ENCODE results near the gene CAPN8.

CAPN8 gene

GRCh38 chr1:223654083-223654482 lies 11.4 kb downstream of the CAPN8 start:
- peak; percentile 53 for FAIRE-seq
- DNase-seq (ENCODE audit: low spot score) = no peak

GRCh38 chr1:223653431-223653830 lies 12.1 kb downstream of the CAPN8 start:
- no peak for DNase-seq (ENCODE audit: low spot score)
- no peak for FAIRE-seq

GRCh38 chr1:223653015-223653414 lies 12.5 kb downstream of the CAPN8 start:
- FAIRE-seq (no peak), DNase-seq (ENCODE audit: low spot score) (no peak)

GRCh38 chr1:223652436-223652941 lies 13.0 kb downstream of the CAPN8 start:
- FAIRE-seq (no peak), DNase-seq (ENCODE audit: low spot score) (no peak)

DNA sequence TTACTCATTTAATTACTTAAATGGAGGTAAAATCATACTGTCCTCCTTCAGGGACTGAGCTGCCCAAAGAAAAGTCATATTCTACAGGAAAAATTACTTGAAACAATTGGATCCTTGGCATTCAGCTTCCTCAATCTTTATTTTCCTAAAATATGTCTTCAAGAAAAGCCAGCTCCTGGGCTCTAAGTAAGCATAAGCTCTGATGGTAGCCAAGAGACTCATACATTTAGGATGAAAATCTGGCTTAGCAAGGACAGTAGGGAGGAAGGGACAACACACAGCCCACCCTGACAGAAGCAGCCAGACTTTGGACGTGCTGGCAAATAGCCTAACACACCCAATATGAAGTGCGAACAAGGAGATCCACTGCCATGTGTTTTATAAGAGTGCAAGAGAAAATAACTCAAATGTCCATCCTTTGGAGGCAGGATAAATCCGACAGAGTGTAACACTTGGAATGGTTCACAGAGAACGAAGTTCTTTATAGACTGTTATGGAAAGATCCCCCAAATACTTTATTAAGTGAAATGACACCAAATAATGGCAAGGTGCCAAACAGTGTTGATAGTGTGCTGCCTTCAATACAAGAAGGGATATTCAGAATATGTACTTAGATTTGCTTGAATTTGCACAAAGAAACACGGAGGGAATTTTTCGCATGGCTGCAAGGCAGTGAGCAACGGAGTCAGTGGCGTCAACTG lies 14.1 kb downstream of the CAPN8 start:
- no peak for FAIRE-seq

DNA sequence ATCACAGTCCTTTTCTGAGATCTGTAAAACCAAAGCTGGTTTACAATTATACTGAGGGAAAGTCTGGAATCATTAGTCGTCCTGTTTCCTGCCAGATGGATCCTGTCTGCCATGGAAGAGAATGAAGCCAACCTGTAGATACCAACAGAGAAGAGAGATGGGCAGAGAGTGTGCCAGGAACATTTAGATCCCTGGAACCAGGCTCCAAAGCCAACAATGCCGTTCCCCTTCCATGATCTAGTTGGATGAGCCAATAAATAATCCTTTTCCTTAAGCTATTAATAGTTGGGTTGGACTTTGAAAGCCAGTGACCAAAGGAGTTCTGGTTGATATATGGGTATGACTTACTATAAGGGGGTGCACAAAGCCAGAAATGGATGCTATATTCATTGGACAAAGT lies 15.0 kb downstream of the CAPN8 start:
- no peak for FAIRE-seq
- no peak for DNase-seq (ENCODE audit: low spot score)

More for the DNA sequence above, 14.1 kb downstream of the CAPN8 start:
- no peak for DNase-seq (ENCODE audit: low spot score)

DNA sequence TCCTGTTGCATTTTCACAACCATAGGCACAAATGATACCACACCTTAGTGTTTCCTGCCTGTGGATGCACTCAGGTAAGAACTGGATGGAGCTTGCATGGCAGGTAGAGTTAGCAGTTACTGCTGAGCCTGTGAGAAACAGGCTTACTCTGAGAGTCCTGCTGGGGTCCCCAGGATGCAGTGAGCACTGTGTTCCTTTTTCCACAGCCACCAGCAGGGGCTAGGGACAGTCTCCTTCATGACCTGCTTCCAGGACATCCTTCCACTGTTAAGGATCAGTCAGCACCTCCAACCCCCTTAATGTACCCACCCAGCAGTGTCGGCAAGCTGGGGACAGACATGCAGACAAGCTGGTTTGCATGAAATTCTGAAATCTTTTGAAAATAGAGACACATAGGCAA lies 16.3 kb downstream of the CAPN8 start:
- DNase-seq (ENCODE audit: low spot score) (no peak), FAIRE-seq (no peak)

DNA sequence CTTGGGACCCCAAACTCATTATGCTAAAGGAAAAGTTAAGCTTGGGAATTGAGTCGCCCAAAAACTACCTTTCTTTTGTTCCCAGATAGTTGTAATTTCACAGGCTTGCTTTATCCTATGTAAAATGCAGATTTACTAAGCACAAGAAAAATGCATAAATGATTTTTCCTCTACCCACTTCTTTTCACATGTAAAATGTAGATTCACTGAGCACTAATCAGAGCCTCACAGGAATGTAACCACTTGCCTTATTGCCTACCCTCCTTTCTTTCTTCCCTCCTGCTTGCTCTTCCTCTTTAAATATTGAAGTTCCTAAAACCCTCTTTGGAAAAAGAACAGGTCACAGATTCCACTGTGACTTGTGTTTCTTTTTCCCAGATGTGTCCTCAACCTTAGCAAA lies 18.3 kb downstream of the CAPN8 start:
- DNase-seq (ENCODE audit: low spot score) (no peak), FAIRE-seq (no peak)

DNA sequence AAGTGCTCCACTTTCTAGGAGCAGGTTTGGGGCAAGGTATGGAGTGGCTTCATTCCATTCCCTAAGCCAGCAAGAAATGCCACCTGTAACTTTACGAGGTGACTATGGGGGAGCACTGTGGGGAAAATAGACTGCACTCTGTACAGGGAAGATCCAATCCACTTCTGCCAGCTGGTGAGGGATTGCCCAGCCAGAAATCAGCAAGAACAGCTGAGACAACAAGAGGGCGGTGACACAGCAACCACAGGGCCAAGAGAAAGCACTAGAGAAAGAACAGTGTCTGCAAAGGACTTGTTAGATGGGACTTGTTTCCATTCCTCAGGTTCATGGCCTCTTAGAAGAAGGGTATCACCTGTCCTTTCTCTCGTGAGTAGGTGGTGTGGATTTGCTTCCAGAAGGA lies 19.6 kb downstream of the CAPN8 start:
- DNase-seq (ENCODE audit: low spot score) = no peak
- FAIRE-seq = no peak

DNA sequence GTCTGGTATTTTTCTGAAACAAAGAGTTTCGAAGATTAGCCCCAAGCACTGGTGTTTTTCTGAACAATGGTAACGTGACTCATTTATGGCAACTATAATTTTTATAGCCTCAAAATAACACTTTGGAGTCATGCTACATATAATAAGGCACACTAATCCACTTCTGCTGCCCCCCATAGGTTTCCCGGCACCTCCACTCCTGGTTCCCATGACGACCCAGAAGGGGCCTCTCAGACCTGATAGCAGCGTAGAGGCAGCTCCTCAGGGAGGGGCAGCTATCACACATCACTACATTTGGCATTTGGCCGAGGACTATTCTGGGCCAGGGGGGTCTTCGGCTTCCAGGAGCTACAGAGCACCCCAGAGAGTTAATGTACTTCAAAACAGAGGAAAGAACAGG lies 23.3 kb downstream of the CAPN8 start:
- no peak for FAIRE-seq
- DNase-seq (ENCODE audit: low spot score) = no peak

GRCh38 chr1:223641523-223642039 lies 23.9 kb downstream of the CAPN8 start:
- DNase-seq (ENCODE audit: low spot score) (no peak), FAIRE-seq (no peak)

GRCh38 chr1:223639331-223639749 lies 26.2 kb downstream of the CAPN8 start:
- FAIRE-seq (no peak), DNase-seq (ENCODE audit: low spot score) (no peak)

GRCh38 chr1:223635236-223635635 lies 30.3 kb downstream of the CAPN8 start:
- DNase-seq (ENCODE audit: low spot score) (no peak), FAIRE-seq (no peak)

GRCh38 chr1:223634423-223634822 lies 31.1 kb downstream of the CAPN8 start:
- FAIRE-seq (no peak), DNase-seq (ENCODE audit: low spot score) (no peak)

DNA sequence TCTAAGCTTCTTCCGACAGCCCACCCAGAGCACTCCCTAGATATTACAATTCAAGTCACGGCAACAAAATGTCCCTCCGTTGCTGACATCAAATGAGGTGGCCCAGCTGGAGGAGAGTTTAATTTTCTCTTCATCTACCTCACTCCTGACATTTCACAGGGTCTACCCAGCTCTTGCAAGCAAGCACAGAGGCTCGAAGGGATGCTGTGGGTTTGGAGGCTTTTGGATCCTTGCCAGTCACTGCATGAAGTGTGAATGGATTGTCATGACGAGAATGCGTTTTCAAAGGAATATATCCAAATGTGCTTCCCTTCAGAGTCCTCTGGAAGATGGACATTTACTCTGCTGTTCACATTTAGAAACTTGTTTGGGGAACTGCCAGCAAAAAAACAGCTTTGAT lies 33.5 kb downstream of the CAPN8 start:
- FAIRE-seq (no peak), DNase-seq (ENCODE audit: low spot score) (no peak)

GRCh38 chr1:223631473-223631872 lies 34.0 kb downstream of the CAPN8 start:
- FAIRE-seq = no peak
- DNase-seq (ENCODE audit: low spot score) = no peak

GRCh38 chr1:223629126-223629457 lies 36.4 kb downstream of the CAPN8 start:
- FAIRE-seq (no peak), DNase-seq (ENCODE audit: low spot score) (no peak)

- DNase-seq (ENCODE audit: low spot score) = peak; percentile 57
- FAIRE-seq = no peak
Measured at GRCh38 chr1:223628233-223629125, 37.0 kb downstream of the CAPN8 start.

DNA sequence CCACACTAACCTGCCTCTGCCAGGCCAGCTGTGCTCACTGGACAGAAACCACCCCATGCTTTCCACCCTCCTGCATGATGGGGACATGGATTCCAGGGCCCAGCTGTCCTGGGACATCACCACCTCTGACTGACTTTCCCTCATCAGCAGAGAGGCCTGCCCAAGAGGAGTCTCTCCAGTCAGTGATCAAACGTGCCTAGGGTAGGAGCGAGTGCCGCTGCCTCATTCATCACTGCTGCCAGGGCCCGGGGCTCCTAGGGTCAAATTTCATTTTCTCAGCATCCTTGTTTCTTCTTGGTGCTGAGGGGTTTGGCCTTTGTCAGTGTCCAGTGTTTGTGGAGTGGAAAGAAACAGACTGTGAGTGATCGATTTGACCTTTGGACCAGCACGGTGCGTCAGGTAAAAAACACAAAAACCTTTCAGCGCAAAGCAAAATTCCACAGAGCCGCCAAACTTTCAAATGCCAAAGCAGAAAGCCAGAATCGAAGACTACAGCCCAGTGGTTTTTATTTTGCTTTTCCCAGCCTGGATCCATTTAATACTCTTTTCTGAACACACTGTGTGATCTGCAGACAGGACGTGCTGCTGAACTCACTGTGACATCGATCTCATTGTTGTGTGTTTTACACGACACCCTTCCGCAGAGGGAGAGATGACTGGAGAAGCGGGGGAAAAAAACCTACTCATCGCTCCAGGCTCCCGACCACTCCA lies 43.2 kb downstream of the CAPN8 start:
- FAIRE-seq = no peak
- no peak for DNase-seq (ENCODE audit: low spot score)

GRCh38 chr1:223621312-223621734 lies 44.2 kb downstream of the CAPN8 start:
- FAIRE-seq (no peak), DNase-seq (ENCODE audit: low spot score) (no peak)

- DNase-seq (ENCODE audit: low spot score) (no peak), FAIRE-seq (no peak)
Measured at GRCh38 chr1:223620297-223620897, 45.1 kb downstream of the CAPN8 start.

All from urothelium cell line (cell line).